ENCODE results near the gene FTSJ1. TPM values are rescaled to one million over a fixed set of nuclear protein-coding genes. Genes with fewer than 3 reads are reported as not detected.

FTSJ1 gene
- total RNA-seq, 1 donor from 2014 or later, result 15.1 TPM

GRCh38 chrX:48489892-48490291, 13.9 kb downstream of the FTSJ1 start:
- DNase-seq (no peak), ATAC-seq (no peak)
- intact Hi-C loops (cut with micrococcal nuclease), result loop anchor here (10.0 kb wide), 1 partner anchor 405 kb away; no protein-coding TSS in a partner anchor

GRCh38 chrX:48490661-48491060, 14.7 kb downstream of the FTSJ1 start:
- DNase-seq (no peak), ATAC-seq (no peak)
- intact Hi-C loops (cut with micrococcal nuclease), result loop anchor here (10.0 kb wide), 1 partner anchor 406 kb away; no protein-coding TSS in a partner anchor

GRCh38 chrX:48491809-48492208, 15.8 kb downstream of the FTSJ1 start:
- ATAC-seq (no peak), DNase-seq (no peak)
- intact Hi-C loops (cut with micrococcal nuclease), result loop anchor here (10.0 kb wide), 1 partner anchor 407 kb away; no protein-coding TSS in a partner anchor

- intact Hi-C loops (cut with micrococcal nuclease), result loop anchor here (10.0 kb wide), 1 partner anchor 408 kb away; no protein-coding TSS in a partner anchor
- DNase-seq (no peak), ATAC-seq (peak; percentile 48)
These were observed 16.4 kb downstream of the FTSJ1 start for GRCh38 chrX:48492293-48492910.

GRCh38 chrX:48493890-48494364, 17.9 kb downstream of the FTSJ1 start:
- ATAC-seq (peak; percentile 43), DNase-seq (no peak)
- intact Hi-C loops (cut with micrococcal nuclease), result loop anchor here (10.0 kb wide), 1 partner anchor 409 kb away; no protein-coding TSS in a partner anchor

GRCh38 chrX:48496660-48497059, 20.7 kb downstream of the FTSJ1 start:
- ATAC-seq, result no peak
- no peak for DNase-seq
- intact Hi-C loops (cut with micrococcal nuclease), result loop anchor here (10.0 kb wide), 1 partner anchor 412 kb away; no protein-coding TSS in a partner anchor

GRCh38 chrX:48497871-48498270, 21.9 kb downstream of the FTSJ1 start:
- DNase-seq (no peak), ATAC-seq (no peak)
- intact Hi-C loops (cut with micrococcal nuclease), result loop anchor here (10.0 kb wide), 1 partner anchor 413 kb away; no protein-coding TSS in a partner anchor

GRCh38 chrX:48498374-48498809, 22.4 kb downstream of the FTSJ1 start:
- DNase-seq (no peak), ATAC-seq (no peak)
- intact Hi-C loops (cut with micrococcal nuclease), result loop anchor here (10.0 kb wide), 1 partner anchor 414 kb away; no protein-coding TSS in a partner anchor

- no peak for ATAC-seq
- DNase-seq, result no peak
- intact Hi-C loops (cut with micrococcal nuclease), result no loop called here
These were observed 28.3 kb downstream of the FTSJ1 start for GRCh38 chrX:48504261-48504660.

GRCh38 chrX:48505481-48505880, 29.5 kb downstream of the FTSJ1 start:
- intact Hi-C loops (cut with micrococcal nuclease), result no loop called here
- no peak for DNase-seq
- ATAC-seq, result no peak

- DNase-seq (no peak), ATAC-seq (no peak)
- intact Hi-C loops (cut with micrococcal nuclease), result no loop called here
These were observed 31.2 kb downstream of the FTSJ1 start for GRCh38 chrX:48507246-48507645.

- DNase-seq (peak; percentile 92), ATAC-seq (peak; percentile 98)
- intact Hi-C loops (cut with micrococcal nuclease), result no loop called here
These were observed 32.6 kb downstream of the FTSJ1 start, which contains the start of gene PORCN for GRCh38 chrX:48508400-48509244. PORCN (plus strand) TSS chrX:48508992; CDS start chrX:48509821, 829 bp downstream.

GRCh38 chrX:48509245-48509590, 33.2 kb downstream of the FTSJ1 start:
- intact Hi-C loops (cut with micrococcal nuclease), result no loop called here
- DNase-seq (no peak), ATAC-seq (peak; percentile 13)

GRCh38 chrX:48509619-48510018, 33.6 kb downstream of the FTSJ1 start:
- no peak for DNase-seq
- no peak for ATAC-seq
- intact Hi-C loops (cut with micrococcal nuclease), result no loop called here

- intact Hi-C loops (cut with micrococcal nuclease), result no loop called here
- ATAC-seq (no peak), DNase-seq (no peak)
These were observed 35.6 kb downstream of the FTSJ1 start for GRCh38 chrX:48511560-48511959.

GRCh38 chrX:48512371-48512935, 36.5 kb downstream of the FTSJ1 start:
- no peak for DNase-seq
- no peak for ATAC-seq
- intact Hi-C loops (cut with micrococcal nuclease), result no loop called here

GRCh38 chrX:48513670-48514069, 37.7 kb downstream of the FTSJ1 start:
- no peak for ATAC-seq
- intact Hi-C loops (cut with micrococcal nuclease), result no loop called here

GRCh38 chrX:48514126-48514806, 38.3 kb downstream of the FTSJ1 start:
- no peak for ATAC-seq
- intact Hi-C loops (cut with micrococcal nuclease), result no loop called here

More at GRCh38 chrX:48513670-48514069, 37.7 kb downstream of the FTSJ1 start:
- DNase-seq, result no peak

GRCh38 chrX:48514868-48515460, 39.0 kb downstream of the FTSJ1 start:
- DNase-seq (no peak), ATAC-seq (no peak)
- intact Hi-C loops (cut with micrococcal nuclease), result no loop called here

More at GRCh38 chrX:48514126-48514806, 38.3 kb downstream of the FTSJ1 start:
- DNase-seq, result no peak

Measured in left ventricle myocardium superior (tissue), 1 donor.